T-helper 17 cell (primary cell): Measurements from ENCODE around the gene CLCA2. TPM values are rescaled to one million over a fixed set of nuclear protein-coding genes. Genes with fewer than 3 reads are reported as not detected.
"Not testable (repeated sequence)": the region's sequence is repeated elsewhere in the genome, so short reads cannot be mapped to it uniquely, and the experiment has no call there.

Source experiments
- ATAC-seq: fragments of 150-1000 bp; cut with Tn5 transposase; 2 replicates; pipeline ENCODE4 v1.10.0; 2021; ENCODE audit warnings: mild to moderate bottlenecking, moderate library complexity
- DNase-seq, 3 donors: peaks; one replicate each; pipeline versions ENCODE4 v3.0.0 to v3.0.0-alpha.2; 2020 to 2021
- H3K9me3 ChIP-seq: one replicate; pipeline ENCODE4 v1.7.0; 2013; ENCODE audit warnings: low read length, mild to moderate bottlenecking; ENCODE audit not compliant: control insufficient read depth, poor library complexity, severe bottlenecking
- H3K27ac Mint-ChIP-seq: one replicate; pipeline ENCODE4 v1.8.0; 2022; ENCODE audit warnings: mild to moderate bottlenecking, moderate library complexity, mixed read lengths
- H3K27me3 Mint-ChIP-seq: one replicate; pipeline ENCODE4 v1.8.0; 2022; ENCODE audit warnings: mixed read lengths
- H3K36me3 Mint-ChIP-seq: one replicate; pipeline ENCODE4 v1.8.0; 2022; ENCODE audit warnings: low read depth, mixed read lengths
- H3K4me1 Mint-ChIP-seq: one replicate; pipeline ENCODE4 v1.8.0; 2022; ENCODE audit warnings: mild to moderate bottlenecking, mixed read lengths
- H3K4me3 Mint-ChIP-seq: one replicate; pipeline ENCODE4 v1.8.0; 2022; ENCODE audit warnings: mild to moderate bottlenecking, moderate library complexity, mixed read lengths
- total RNA-seq, 4 donors: library from RNA in 2 of 4; stranded (reverse) in 2 of 4; gene quantifications; one replicate each; pipeline ENCODE4 v1.2.3 and lab custom pipeline; 2022 to 2026

Gene CLCA2
- total RNA-seq, 2 donors from 2014 or later = not detected

DNA sequence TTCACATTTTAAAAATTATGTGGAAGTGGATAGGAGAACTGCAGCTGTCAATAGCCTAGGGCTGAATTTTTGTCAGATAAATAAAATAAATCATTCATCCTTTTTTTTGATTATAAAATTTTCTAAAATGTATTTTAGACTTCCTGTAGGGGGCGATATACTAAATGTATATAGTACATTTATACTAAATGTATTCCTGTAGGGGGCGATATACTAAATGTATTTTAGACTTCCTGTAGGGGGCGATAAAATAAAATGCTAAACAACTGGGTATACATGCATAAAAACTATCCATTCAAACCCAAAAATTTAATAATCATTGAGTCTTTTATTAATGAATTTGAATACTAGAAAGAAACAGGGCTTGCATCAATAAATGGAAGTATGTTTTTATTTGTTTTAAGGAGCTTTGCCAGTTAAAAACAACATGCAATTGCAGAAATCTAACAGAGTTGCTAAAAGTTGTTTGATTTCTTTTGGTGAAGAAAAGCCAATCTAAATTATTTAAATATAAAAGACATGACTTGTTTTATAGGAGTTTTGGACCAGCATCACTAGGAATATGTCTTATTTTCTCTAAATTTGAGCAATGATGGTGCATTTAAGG lies 76.1 kb downstream of the CLCA2 start:
- no peaks in the 10 kb centered on the region for H3K36me3 Mint-ChIP-seq
- no peaks in the 10 kb centered on the region for H3K9me3 ChIP-seq
- peaks cover 6% of the 10 kb centered on the region for H3K4me1 Mint-ChIP-seq
- peak; percentile 74 for ATAC-seq
- H3K4me3 Mint-ChIP-seq = no peak overlapping the region
- H3K27ac Mint-ChIP-seq = no peak overlapping the region
- no peak for DNase-seq
- peaks cover 33% of the 10 kb centered on the region for H3K27me3 Mint-ChIP-seq

DNA sequence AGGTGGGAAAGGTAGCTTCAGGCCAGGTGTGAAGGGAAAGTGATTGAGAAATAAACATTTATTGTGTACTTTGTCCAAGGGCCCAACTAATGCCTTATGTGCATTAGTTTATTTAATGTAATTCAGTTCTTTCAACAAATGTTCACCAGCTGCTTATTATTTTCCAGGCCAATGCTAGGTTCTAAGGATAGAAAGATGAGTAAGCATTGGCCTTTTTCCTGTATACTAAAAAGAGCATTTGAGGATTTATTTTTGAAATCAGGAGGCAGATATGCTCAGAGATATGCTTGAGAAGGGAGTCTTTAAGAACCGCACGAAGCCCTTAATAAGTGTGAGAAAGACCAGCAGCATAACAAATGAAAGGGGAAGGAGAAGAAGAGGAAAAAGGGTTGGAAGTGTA lies 76.7 kb downstream of the CLCA2 start:
- H3K27ac Mint-ChIP-seq = no peak overlapping the region
- no peaks in the 10 kb centered on the region for H3K9me3 ChIP-seq
- H3K27me3 Mint-ChIP-seq = peaks cover 39% of the 10 kb centered on the region
- DNase-seq (no peak), ATAC-seq (no peak)
- no peak overlapping the region for H3K4me3 Mint-ChIP-seq
- no peaks in the 10 kb centered on the region for H3K36me3 Mint-ChIP-seq
- H3K4me1 Mint-ChIP-seq = peaks cover 6% of the 10 kb centered on the region

- peak; percentile 83 for ATAC-seq
- H3K27ac Mint-ChIP-seq, H3K9me3 ChIP-seq, H3K4me1 Mint-ChIP-seq, H3K36me3 Mint-ChIP-seq: not testable (repeated sequence)
- peak overlapping the region; percentile 84 for H3K4me3 Mint-ChIP-seq
- DNase-seq = peak in 2 of 3 donors; percentile 9 to 19
- H3K27me3 Mint-ChIP-seq = peaks cover 34% of the 10 kb centered on the region
These were observed 78.2 kb downstream of the CLCA2 start for GRCh38 chr1:86502125-86502646.

DNA sequence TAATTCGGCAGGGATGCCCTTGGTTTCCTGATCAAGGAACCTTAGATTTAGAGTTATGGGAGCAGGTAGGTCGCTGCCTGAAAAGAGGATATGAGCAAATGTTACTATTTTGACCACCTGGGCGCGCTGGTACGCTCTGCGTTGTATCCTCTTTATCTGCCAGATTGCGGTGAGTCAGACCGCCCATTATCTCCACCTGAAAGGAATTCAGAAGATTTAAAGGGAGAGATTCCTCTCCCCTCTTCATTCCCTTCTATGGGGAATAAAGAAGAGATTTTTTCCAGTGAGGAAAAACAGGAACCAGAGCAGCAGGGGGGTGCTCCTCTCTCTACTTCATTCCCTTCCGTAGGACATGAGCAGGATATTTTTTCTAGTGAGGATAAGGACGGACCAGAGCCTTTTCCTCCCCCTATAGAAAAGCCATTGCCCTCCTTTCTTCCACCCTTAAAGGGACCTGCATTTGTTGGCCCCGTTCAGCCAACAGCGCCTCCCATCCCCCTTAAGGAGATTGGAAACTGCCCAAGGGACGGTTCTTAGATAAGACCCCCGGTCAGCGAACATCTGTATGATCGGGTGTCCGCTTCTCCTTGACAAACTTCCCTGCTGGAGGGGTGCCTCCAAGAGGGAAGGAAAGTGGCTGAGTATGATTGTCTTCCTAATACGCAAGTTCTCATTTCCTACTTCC lies 78.9 kb downstream of the CLCA2 start:
- Mint-ChIP-seq H3K36me3 (no peaks in the 10 kb centered on the region), H3K27me3 (peaks cover 35% of the 10 kb centered on the region), H3K27ac (no peak overlapping the region), H3K4me3 (peak overlapping the region; percentile 84), H3K4me1 (peaks cover 9% of the 10 kb centered on the region)
- DNase-seq = no peak
- peak; percentile 48 for ATAC-seq
- H3K9me3 ChIP-seq = no peaks in the 10 kb centered on the region

GRCh38 chr1:86503406-86504136 lies 79.6 kb downstream of the CLCA2 start:
- no peak for ATAC-seq
- H3K27me3 Mint-ChIP-seq = peaks cover 34% of the 10 kb centered on the region
- peaks cover 10% of the 10 kb centered on the region for H3K4me1 Mint-ChIP-seq
- H3K27ac Mint-ChIP-seq = no peak overlapping the region
- peak overlapping the region; percentile 84 for H3K4me3 Mint-ChIP-seq
- no peaks in the 10 kb centered on the region for H3K9me3 ChIP-seq
- H3K36me3 Mint-ChIP-seq = no peaks in the 10 kb centered on the region
- DNase-seq = no peak

DNA sequence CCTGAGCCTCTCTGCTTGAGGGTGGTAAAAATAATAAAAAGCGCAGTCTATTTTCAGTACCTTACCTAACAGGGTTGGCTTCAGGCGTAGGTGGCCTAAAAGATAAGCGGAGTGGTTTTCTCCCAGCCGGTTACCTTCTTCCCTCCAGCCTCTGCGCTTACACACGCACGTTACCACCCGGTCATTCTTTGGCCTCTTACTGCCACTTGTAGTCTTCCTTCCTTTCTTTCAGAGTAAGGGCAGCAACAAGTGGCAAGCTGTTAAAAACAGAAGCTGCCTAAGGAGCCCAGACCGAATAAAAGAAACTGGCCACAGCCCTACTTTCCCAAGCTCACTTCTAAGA lies 80.1 kb downstream of the CLCA2 start:
- no peak for DNase-seq
- no peak for ATAC-seq
- H3K9me3 ChIP-seq = no peaks in the 10 kb centered on the region
- H3K27me3 Mint-ChIP-seq = peaks cover 36% of the 10 kb centered on the region
- H3K4me1 Mint-ChIP-seq = peaks cover 10% of the 10 kb centered on the region
- H3K27ac Mint-ChIP-seq = no peak overlapping the region
- H3K4me3 Mint-ChIP-seq = peak overlapping the region; percentile 49
- H3K36me3 Mint-ChIP-seq = no peaks in the 10 kb centered on the region

DNA sequence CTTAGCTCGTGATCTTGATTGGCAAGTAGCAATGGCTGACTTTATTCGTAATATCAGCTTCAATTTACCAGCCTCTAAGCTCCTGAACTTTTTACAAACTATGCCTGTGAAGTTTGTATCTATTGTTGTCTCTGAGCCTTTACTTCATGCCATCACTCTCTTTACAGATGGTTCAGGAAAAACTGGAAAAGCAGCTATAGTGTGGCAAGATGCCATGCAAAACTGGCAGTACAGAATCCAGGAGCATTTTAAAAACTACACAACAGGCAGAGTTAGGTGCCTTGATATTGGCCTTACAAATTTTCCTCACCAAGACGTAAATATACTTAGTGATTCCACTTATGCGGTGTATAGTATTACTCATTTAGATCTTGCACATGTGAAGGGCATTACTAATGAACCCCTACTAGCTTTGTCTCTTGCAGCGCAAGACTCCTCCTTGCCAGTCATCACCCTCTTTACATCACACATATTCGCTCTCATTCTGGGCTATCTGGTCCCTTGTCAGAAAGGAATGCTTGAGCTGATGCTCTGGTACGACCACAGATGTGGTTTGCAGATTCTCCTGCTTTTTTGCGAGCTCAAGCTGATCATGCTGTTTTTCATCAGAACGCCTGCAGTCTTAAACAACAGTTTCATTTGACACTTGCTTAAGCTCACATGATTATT lies 81.1 kb downstream of the CLCA2 start:
- no peak for DNase-seq
- no peaks in the 10 kb centered on the region for H3K36me3 Mint-ChIP-seq
- no peak for ATAC-seq
- peaks cover 10% of the 10 kb centered on the region for H3K4me1 Mint-ChIP-seq
- H3K4me3 Mint-ChIP-seq = peak overlapping the region; percentile 31
- H3K9me3 ChIP-seq = no peaks in the 10 kb centered on the region
- peaks cover 42% of the 10 kb centered on the region for H3K27me3 Mint-ChIP-seq
- H3K27ac Mint-ChIP-seq = no peak overlapping the region

DNA sequence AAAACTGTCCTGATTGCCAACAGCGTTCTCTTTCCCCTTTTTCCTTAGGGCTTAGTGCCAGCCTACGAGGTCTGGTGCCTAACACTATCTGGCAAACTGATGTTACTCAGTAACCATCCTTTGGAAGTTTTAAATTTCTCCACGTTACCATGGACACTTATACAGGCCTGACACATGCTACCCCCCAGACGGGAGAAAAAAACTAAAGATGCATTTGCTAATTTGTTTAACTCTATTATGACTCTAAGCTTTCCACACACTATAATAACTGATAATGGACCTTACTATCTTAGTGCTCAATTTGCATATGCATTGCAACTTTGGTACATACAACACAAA lies 81.6 kb downstream of the CLCA2 start:
- Mint-ChIP-seq H3K27me3 (peaks cover 42% of the 10 kb centered on the region), H3K4me1 (peaks cover 10% of the 10 kb centered on the region), H3K27ac (no peak overlapping the region), H3K4me3 (no peak overlapping the region), H3K36me3 (no peaks in the 10 kb centered on the region)
- ATAC-seq = no peak
- DNase-seq = no peak
- H3K9me3 ChIP-seq = peaks cover 2% of the 10 kb centered on the region

Other genes with a start within 250 kb of the CLCA2 start
- gene ODF2L, start 27.8 kb upstream of the CLCA2 start, total RNA-seq = 100 to 1,000 TPM; 122 to 145 TPM
- gene CLCA1, start 44.8 kb downstream of the CLCA2 start, total RNA-seq = not detected
- gene CLCA4, start 122.9 kb downstream of the CLCA2 start, total RNA-seq = not detected